H1 (cell line): Measurements from ENCODE around the gene STX18. TPM values are rescaled to one million over a fixed set of nuclear protein-coding genes. Genes with fewer than 3 reads are reported as not detected.

Source experiments
- CTCF ChIA-PET: fragments of 300-600 bp; sonication (Branson Sonifier 250); formaldehyde crosslinking; loops from one replicate; lab custom pipeline; 2021; ENCODE audit not compliant: partially characterized antibody; lab: Charles Lee
- POLR2A ChIA-PET: fragments of 300-600 bp; sonication (Branson Sonifier 250); formaldehyde crosslinking; loops from one replicate; lab custom pipeline; 2021; ENCODE audit warnings: inconsistent platforms; ENCODE audit not compliant: partially characterized antibody; lab: Charles Lee
- DNase-seq, 2 experiments: peaks; one replicate each; pipeline versions ENCODE4 v3.0.0 to v3.0.0-alpha.2; 2010 to 2022; ENCODE audit warnings: low spot score in 2 of 2, low read depth in 1 of 2, mixed read lengths in 1 of 2
- FAIRE-seq: peaks from 2 replicates; lab custom pipeline; 2011; peaks lifted over from hg19 to GRCh38; lab: Jason Lieb, UNC
- H2AFZ ChIP-seq: 2 replicates; pipeline ENCODE4 v1.8.1; 2012; ENCODE audit warnings: low read length, inconsistent platforms
- H2AK5ac ChIP-seq: 2 replicates; pipeline ENCODE4 v1.6.1; 2013; ENCODE audit warnings: low read depth, low read length
- H2BK120ac ChIP-seq: replicated peaks from 2 replicates; pipeline ENCODE3; 2013; ENCODE audit warnings: low read depth, low read length, inconsistent platforms
- H2BK12ac ChIP-seq: 2 replicates; pipeline ENCODE4 v1.6.1; 2013; ENCODE audit warnings: low read depth, low read length
- H2BK15ac ChIP-seq: 2 replicates; pipeline ENCODE4 v1.6.1; 2013; ENCODE audit warnings: low read length
- H2BK20ac ChIP-seq: 2 replicates; pipeline ENCODE4 v1.6.1; 2013; ENCODE audit warnings: low read length
- H2BK5ac ChIP-seq: 2 replicates; pipeline ENCODE4 v1.6.1; 2013; ENCODE audit warnings: low read depth, low read length
- H3K14ac ChIP-seq: 2 replicates; pipeline ENCODE4 v1.6.1; 2013; ENCODE audit warnings: inconsistent platforms; ENCODE audit not compliant: insufficient read length
- H3K18ac ChIP-seq: 2 replicates; pipeline ENCODE4 v1.6.1; 2013; ENCODE audit warnings: low read length; ENCODE audit errors: extremely low read depth
- H3K23ac ChIP-seq: 2 replicates; pipeline ENCODE4 v1.6.1; 2013; ENCODE audit warnings: inconsistent platforms; ENCODE audit not compliant: insufficient read length
- H3K23me2 ChIP-seq: 2 replicates; pipeline ENCODE4 v1.6.1; 2013; ENCODE audit warnings: low read depth, low read length
- H3K27ac ChIP-seq: 2 replicates; pipeline ENCODE4 v1.6.1; 2011; ENCODE audit warnings: low read depth, low read length, inconsistent platforms
- H3K27me3 ChIP-seq, 4 experiments: replicated peaks in 1 of 4; 1 replicate in 1 of 4; 2 replicates in 3 of 4; pipeline versions ENCODE4 v1.6.1 to v1.8.1; 2011 to 2013; ENCODE audit warnings: low read length in 3 of 4, mild to moderate bottlenecking in 3 of 4, inconsistent platforms in 2 of 4, mixed read lengths in 2 of 4, moderate library complexity in 1 of 4; ENCODE audit not compliant: control insufficient read depth in 3 of 4, insufficient read depth in 3 of 4; ENCODE audit errors: extremely low read depth in 1 of 4
- H3K36me3 ChIP-seq, 4 experiments: 2 replicates each; pipeline versions ENCODE4 v1.6.1 to v1.8.1; 2011 to 2013; ENCODE audit warnings: mild to moderate bottlenecking in 4 of 4, low read length in 3 of 4, moderate library complexity in 2 of 4, control low read depth in 1 of 4, inconsistent platforms in 1 of 4; ENCODE audit not compliant: insufficient read depth in 4 of 4, control insufficient read depth in 2 of 4
- H3K4ac ChIP-seq: replicated peaks from 2 replicates; pipeline ENCODE3; 2013; ENCODE audit warnings: low read length, low read depth, mixed read lengths, inconsistent platforms; ENCODE audit not compliant: insufficient read length
- H3K4me1 ChIP-seq, 4 experiments: replicated peaks in 1 of 4; 1 replicate in 1 of 4; 2 replicates in 3 of 4; pipeline versions ENCODE4 v1.6.1 to v1.8.1; 2011 to 2013; ENCODE audit warnings: low read length in 3 of 4, inconsistent platforms in 2 of 4, mixed read lengths in 1 of 4; ENCODE audit not compliant: insufficient read depth in 4 of 4, control insufficient read depth in 3 of 4
- H3K4me2 ChIP-seq, 2 experiments: 2 replicates each; pipeline versions ENCODE4 v1.6.1 to v1.8.1; 2011 to 2013; ENCODE audit warnings: low read depth in 2 of 2, low read length in 2 of 2, control low read depth in 1 of 2, inconsistent platforms in 1 of 2, mild to moderate bottlenecking in 1 of 2; ENCODE audit not compliant: insufficient read depth in 1 of 2
- H3K4me3 ChIP-seq, 4 experiments: fragments of 200-600, 300-600 bp in 1 of 4; sonication (generic), shearing (Covaris generic), sonication (Bioruptor Twin) in 1 of 4; 2 replicates each; pipeline versions ENCODE4 v1.5.1 to v1.8.1; 2011 to 2016; ENCODE audit warnings: low read length in 4 of 4, low read depth in 3 of 4, control low read depth in 2 of 4, inconsistent platforms in 2 of 4, mild to moderate bottlenecking in 2 of 4, mixed read lengths in 1 of 4, moderate library complexity in 1 of 4; ENCODE audit not compliant: insufficient read depth in 2 of 4; ENCODE audit errors: extremely low read depth in 1 of 4
- H3K56ac ChIP-seq: replicated peaks from 2 replicates; pipeline ENCODE3; 2013; ENCODE audit warnings: low read depth, mild to moderate bottlenecking, mixed read lengths, low read length, inconsistent platforms; ENCODE audit not compliant: insufficient read length
- H3K79me1 ChIP-seq: 2 replicates; pipeline ENCODE4 v1.6.1; 2013; ENCODE audit warnings: low read depth, low read length, control low read depth
- H3K79me2 ChIP-seq, 2 experiments: 2 replicates each; pipeline versions ENCODE4 v1.6.1 to v1.8.1; 2012 to 2013; ENCODE audit warnings: low read length in 2 of 2, mild to moderate bottlenecking in 2 of 2, inconsistent platforms in 1 of 2; ENCODE audit not compliant: insufficient read depth in 2 of 2, control insufficient read depth in 1 of 2
- H3K9ac ChIP-seq, 4 experiments: replicated peaks in 1 of 4; 1 replicate in 1 of 4; 2 replicates in 3 of 4; pipeline versions ENCODE4 v1.6.1 to v1.8.1; 2011 to 2013; ENCODE audit warnings: low read depth in 3 of 4, low read length in 3 of 4, control low read depth in 2 of 4, mild to moderate bottlenecking in 2 of 4, moderate library complexity in 2 of 4, inconsistent platforms in 1 of 4; ENCODE audit errors: extremely low read depth in 1 of 4
- H3K9me3 ChIP-seq, 2 experiments: 2 replicates each; pipeline versions ENCODE4 v1.6.1 to v1.8.1; 2012 to 2013; ENCODE audit warnings: mild to moderate bottlenecking in 2 of 2, moderate library complexity in 2 of 2, control low read depth in 1 of 2, inconsistent platforms in 1 of 2, low read depth in 1 of 2, low read length in 1 of 2, mixed read lengths in 1 of 2; ENCODE audit not compliant: insufficient read depth in 2 of 2
- H4K20me1 ChIP-seq, 2 experiments: replicated peaks in 1 of 2; 2 replicates each; pipeline versions ENCODE3 to v1.8.1; 2011 to 2013; ENCODE audit warnings: inconsistent platforms in 2 of 2, low read length in 2 of 2, mild to moderate bottlenecking in 1 of 2; ENCODE audit not compliant: insufficient read depth in 2 of 2, control insufficient read depth in 1 of 2
- H4K5ac ChIP-seq: 2 replicates; pipeline ENCODE4 v1.6.1; 2013; ENCODE audit warnings: low read length, low read depth, mixed read lengths, inconsistent platforms; ENCODE audit not compliant: insufficient read length
- H4K8ac ChIP-seq: 2 replicates; pipeline ENCODE4 v1.8.0; 2013; ENCODE audit warnings: mild to moderate bottlenecking, moderate library complexity, low read length, inconsistent platforms; ENCODE audit not compliant: insufficient read depth; ENCODE audit errors: extremely low read depth
- H4K91ac ChIP-seq: replicated peaks from 2 replicates; pipeline ENCODE3; 2013; ENCODE audit warnings: low read length, mixed read lengths, inconsistent platforms; ENCODE audit not compliant: insufficient read length
- CTCF ChIP-seq, 3 experiments: IDR thresholded peaks; 1 replicate in 2 of 3; 2 replicates in 1 of 3; pipeline versions ENCODE4 v1.5.1 to v1.6.1; 2011; ENCODE audit warnings: low read length in 3 of 3, mild to moderate bottlenecking in 3 of 3, inconsistent platforms in 2 of 3, low read depth in 1 of 3, moderate library complexity in 1 of 3; ENCODE audit not compliant: insufficient read depth in 1 of 3; ENCODE audit errors: control extremely low read depth in 1 of 3
- MAFK ChIP-seq: IDR thresholded peaks from 2 replicates; pipeline ENCODE4 v1.6.1; 2012; ENCODE audit warnings: low read depth, mild to moderate bottlenecking, improper control_type of control experiment, low read length
- SRF ChIP-seq: IDR thresholded peaks from 2 replicates; pipeline ENCODE4 v1.6.1; 2011; ENCODE audit warnings: mild to moderate bottlenecking, low read depth, low read length, moderate library complexity
- WGBS, 2 experiments: shearing (Covaris generic) in 1 of 2; methylation state at CpG; one replicate each; pipeline versions ENCODE4 v1.1.6 to v1.1.7; 2013 to 2015; ENCODE audit warnings: low lambda C conversion rate in 2 of 2, mixed read lengths in 2 of 2, inconsistent platforms in 1 of 2, low coverage in 1 of 2, missing lambda C conversion rate in 1 of 2; ENCODE audit not compliant: insufficient replicate concordance in 2 of 2, insufficient coverage in 1 of 2, insufficient read length in 1 of 2; ENCODE audit errors: extremely low coverage in 1 of 2, missing lambda C conversion rate in 1 of 2; 5-methylcytosine and 5-hydroxymethylcytosine counted together
- polyA plus RNA-seq, 7 experiments: library from polyadenylated mRNA; depleted of rRNA in 3 of 7; stranded (reverse) in 5 of 7; unstranded in 2 of 7; fragments of >200 nt in 5 of 7; fragments of 200-250 nt in 2 of 7; gene quantifications; 1 replicate in 5 of 7; 2 replicates in 1 of 7; 4 replicates in 1 of 7; pipeline versions ENCODE4 v1.2.1 to v1.2.3, GENCODE V29; 2011 to 2013; ENCODE audit warnings: missing spikeins in 2 of 7, mixed read lengths in 2 of 7
- total RNA-seq: library from RNA; stranded (reverse); fragmentation: NEBNext Ultra II Directional; extraction: Animal tissue kit (Norgen Biotek cat#: 25700); gene quantifications from 2 replicates; pipeline ENCODE4 v1.2.1, GENCODE V29; 2021

Gene STX18
- total and polyA plus RNA-seq, 2 of the 8 experiments (the other 6 are each of a cell fraction or from before 2014, with no cell fraction given) = 14.6 to 18.3 TPM

DNA sequence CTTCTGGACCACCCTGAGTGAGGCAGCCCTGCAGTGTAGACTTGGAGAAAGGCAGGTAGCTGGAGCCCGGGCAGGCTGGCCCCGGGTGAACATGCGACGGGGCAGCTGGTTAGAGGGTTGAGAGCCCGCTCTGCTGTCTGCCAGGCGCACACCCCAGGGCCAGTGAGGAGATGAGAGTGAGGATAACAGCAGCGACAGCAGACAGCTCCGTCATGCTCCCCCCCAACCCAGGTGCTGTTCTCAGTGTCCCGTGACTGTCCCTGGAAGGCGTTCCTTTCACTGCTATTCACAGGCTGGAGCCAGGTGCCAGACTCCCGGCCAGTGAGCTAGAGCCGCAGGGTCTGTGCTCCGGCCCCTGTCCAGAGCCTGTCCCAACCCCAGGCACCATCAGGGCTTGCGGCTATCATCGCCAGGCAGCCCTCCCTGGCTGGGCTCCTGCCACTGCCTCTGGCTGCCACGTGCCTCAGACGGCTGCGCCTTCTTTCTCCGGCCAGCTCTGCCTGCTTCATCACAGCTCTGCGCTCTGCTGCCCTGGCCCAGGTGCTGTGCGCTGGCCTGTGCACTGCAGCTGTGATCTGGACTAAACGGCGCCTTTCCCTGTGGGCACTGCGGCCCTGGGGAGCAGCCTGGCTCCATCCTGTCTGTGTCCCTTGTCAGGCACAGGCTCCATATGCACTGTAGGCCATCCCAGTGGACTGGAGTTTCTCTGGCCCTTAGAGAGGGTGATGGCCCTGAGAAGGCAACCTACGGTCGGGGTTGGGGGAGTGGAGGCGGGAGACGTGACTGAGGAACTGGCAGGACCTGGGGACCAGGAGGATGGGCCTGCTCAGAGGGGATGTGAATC is 135.2 kb downstream of the STX18 start:
- no peak for DNase-seq
- Histone ChIP-seq H3K4me2 (no peak overlapping the region), H2BK120ac (no peak overlapping the region), H4K20me1 (peaks cover 0 to 3% of the 10 kb centered on the region in 2 experiments), H3K23me2 (no peaks in the 10 kb centered on the region), H3K27ac (no peak overlapping the region), H3K9me3 (no peaks in the 10 kb centered on the region), H2AK5ac (no peak overlapping the region), H3K79me1 (no peaks in the 10 kb centered on the region), H4K91ac (no peak overlapping the region)
- TF ChIP-seq SRF (no peak), MAFK (no peak), CTCF (IDR thresholded peaks at IDR 0.05; ENCODE audit: control extremely low read depth in 1 of 3, insufficient read depth in 1 of 3, low read depth in 1 of 3, low read length in 3 of 3) (no peak)
- TF ChIP-seq, all 59 proteins: peak for 0
- Histone ChIP-seq H3K56ac (no peak overlapping the region), H3K79me2 (no peaks in the 10 kb centered on the region), H3K9ac (no peak overlapping the region), H3K4me1 (no peaks in the 10 kb centered on the region; a peak in 2 of 7 replicates), H4K5ac (no peak overlapping the region), H3K4ac (no peak overlapping the region), H2BK15ac (no peak overlapping the region; the same call in 1 of the 2 replicates), H3K14ac (no peak overlapping the region), H2BK12ac (no peak overlapping the region; the same call in 1 of the 2 replicates), H3K27me3 (no peaks in the 10 kb centered on the region), H4K8ac (peak overlapping the region; percentile 14; the same call in 1 of the 2 replicates), H3K4me3 (no peak overlapping the region), H2BK20ac (no peak overlapping the region), H3K23ac (no peak overlapping the region), H3K36me3 (peaks cover 0 to 9% (median 1%) of the 10 kb centered on the region in 4 experiments; a peak in 1 of 8 replicates), H2BK5ac (no peak overlapping the region), H3K18ac (no peak overlapping the region), H2AFZ (no peak overlapping the region)
- CTCF ChIA-PET = interaction anchor here (0.6 to 2.1 kb wide), 10 partner anchors 11 to 139 kb away, joined by 3 to 9 read pairs (median 4); no protein-coding TSS in a partner anchor
- POLR2A ChIA-PET = interaction anchor here (0.6 to 1.7 kb wide), 2 partner anchors 20 to 1796 kb away, joined by 4 to 5 read pairs; no protein-coding TSS in a partner anchor
- WGBS, 2 experiments = 85% methylated on average over 28 of the region's 28 CpGs; no CpG with 5 or more reads in 1 of the 2 experiments
- FAIRE-seq = no peak
